ENCODE results near the gene FRRS1L. TPM values are rescaled to one million over a fixed set of nuclear protein-coding genes. Genes with fewer than 3 reads are reported as not detected.

The FRRS1L gene
- total RNA-seq, 1 donor from 2014 or later: 6.1 TPM

GRCh38 chr9:109083141-109083540 lies 83.9 kb downstream of the FRRS1L start:
- Mint-ChIP-seq H3K4me3 (ENCODE audit: low read depth) (no peak overlapping the region), H3K27ac (no peak overlapping the region), H3K36me3 (ENCODE audit: insufficient read depth) (peaks cover 36% of the 10 kb centered on the region), H3K9me3 (ENCODE audit: low read depth) (no peaks in the 10 kb centered on the region), H3K27me3 (peaks cover 3% of the 10 kb centered on the region), H3K4me1 (ENCODE audit: low read depth) (peaks cover 20% of the 10 kb centered on the region)
- DNase-seq (ENCODE audit: low spot score, unreplicated experiment): no peak
- TF ChIP-seq CTCF (IDR thresholded peaks at IDR 0.05; ENCODE audit: unreplicated experiment): no peak

- TF ChIP-seq CTCF (IDR thresholded peaks at IDR 0.05; ENCODE audit: unreplicated experiment): no peak
- Mint-ChIP-seq H3K9me3 (ENCODE audit: low read depth) (no peaks in the 10 kb centered on the region), H3K27ac (no peak overlapping the region), H3K27me3 (peaks cover 3% of the 10 kb centered on the region), H3K4me3 (ENCODE audit: low read depth) (no peak overlapping the region), H3K36me3 (ENCODE audit: insufficient read depth) (peaks cover 34% of the 10 kb centered on the region), H3K4me1 (ENCODE audit: low read depth) (peaks cover 23% of the 10 kb centered on the region)
- DNase-seq (ENCODE audit: low spot score, unreplicated experiment): no peak
These were observed 84.9 kb downstream of the FRRS1L start for GRCh38 chr9:109082091-109082620.

Other genes starting within 250 kb of the FRRS1L start
- 41.3 and 46.6 TPM in 2 replicates for gene ELP1, start 233.1 kb downstream of the FRRS1L start, total RNA-seq
- gene ABITRAM, start 232.8 kb downstream of the FRRS1L start, total RNA-seq: 10.4 and 14.7 TPM in 2 replicates
- gene CTNNAL1, start 153.8 kb downstream of the FRRS1L start, total RNA-seq: 42.8 and 47.8 TPM in 2 replicates
- gene TMEM245, start 47.3 kb downstream of the FRRS1L start, total RNA-seq: 51.1 and 57.2 TPM in 2 replicates
- gene EPB41L4B, start 153.8 kb upstream of the FRRS1L start, total RNA-seq: 7.7 and 7.8 TPM in 2 replicates

All from progenitor cell of endocrine pancreas (in vitro differentiated cells).